ENCODE results near the gene TRIP6. TPM values are rescaled to one million over a fixed set of nuclear protein-coding genes. Genes with fewer than 3 reads are reported as not detected.
A peak's percentile ranks its signal among the peaks of the same experiment; 100 is the strongest.

The TRIP6 gene
- total and polyA plus RNA-seq, 8 donors = 24.1 to 57.6 (median 34.5) TPM

- Histone ChIP-seq H3K4me3 (no peak overlapping the region), H3K36me3 (no peaks in the 10 kb centered on the region), H3K9me3 (no peaks in the 10 kb centered on the region), H3K27ac (peak overlapping the region in 2 of 4 donors; percentile 30 to 33), H3K27me3 (no peaks in the 10 kb centered on the region), H3K4me1 (peaks cover 11 to 22% (median 21%) of the 10 kb centered on the region in 3 donors)
- ATAC-seq (no peak), DNase-seq (peak in 2 of 6 donors; percentile 35 to 38), FAIRE-seq (no peak)
- intact Hi-C loops (cut with DNase I) = no loop called here
- 40 to 45% methylated on average over 19 to 20 of the region's 20 CpGs for WGBS, 2 donors
- no peak for TF ChIP-seq CTCF (IDR thresholded peaks at IDR 0.05)
These were observed 38.0 kb upstream of the TRIP6 start for GRCh38 chr7:100829150-100829716.

- 86 to 90% methylated on average over 4 of the region's 4 CpGs for WGBS, 2 donors
- Histone ChIP-seq H3K9me3 (no peaks in the 10 kb centered on the region), H3K36me3 (no peaks in the 10 kb centered on the region), H3K4me1 (peaks cover 11 to 22% (median 19%) of the 10 kb centered on the region in 3 donors), H3K27me3 (no peaks in the 10 kb centered on the region), H3K4me3 (no peak overlapping the region), H3K27ac (peak overlapping the region in 2 of 4 donors; percentile 18 to 86)
- DNase-seq = no peak
- no peak for FAIRE-seq
- ATAC-seq = no peak
- TF ChIP-seq CTCF (IDR thresholded peaks at IDR 0.05) = no peak
- intact Hi-C loops (cut with DNase I) = no loop called here
These were observed 36.8 kb upstream of the TRIP6 start for GRCh38 chr7:100830396-100830795.

- peak overlapping the region in 1 of 4 donors; percentile 20 for H3K4me3 ChIP-seq
- 66 to 73% methylated on average over 5 of the region's 5 CpGs for WGBS, 2 donors
- no peaks in the 10 kb centered on the region for H3K9me3 ChIP-seq
- FAIRE-seq = no peak
- intact Hi-C loops (cut with DNase I) = no loop called here
- no peaks in the 10 kb centered on the region for H3K27me3 ChIP-seq
- H3K36me3 ChIP-seq = no peaks in the 10 kb centered on the region
- H3K4me1 ChIP-seq = peaks cover 11 to 22% (median 22%) of the 10 kb centered on the region in 3 donors
- no peak for TF ChIP-seq CTCF (IDR thresholded peaks at IDR 0.05)
- DNase-seq = peak in 1 of 6 donors; percentile 19
- H3K27ac ChIP-seq = peak overlapping the region; percentile 65 to 87 (median 80)
- ATAC-seq = no peak
These were observed 34.9 kb upstream of the TRIP6 start for GRCh38 chr7:100832281-100832633.

- no peak for TF ChIP-seq CTCF (IDR thresholded peaks at IDR 0.05)
- Histone ChIP-seq H3K4me1 (peaks cover 11 to 17% (median 16%) of the 10 kb centered on the region in 3 donors), H3K27me3 (no peaks in the 10 kb centered on the region), H3K4me3 (no peak overlapping the region), H3K36me3 (no peaks in the 10 kb centered on the region), H3K27ac (peak overlapping the region in 3 of 4 donors; percentile 22 to 77 (median 76)), H3K9me3 (no peaks in the 10 kb centered on the region)
- intact Hi-C loops (cut with DNase I) = no loop called here
- FAIRE-seq (no peak), DNase-seq (peak in 1 of 6 donors; percentile 39), ATAC-seq (peak in 1 of 4 donors; percentile 22)
- 63 to 70% methylated on average over 16 to 17 of the region's 17 CpGs for WGBS, 2 donors
These were observed 31.0 kb upstream of the TRIP6 start for GRCh38 chr7:100835903-100836811.
